HL-60 (cell line): ENCODE data around the gene PTX4.

Experiments
- DNase-seq, 2 experiments: peaks; one replicate each; pipeline ENCODE4 v3.0.0-alpha.2; 2010 to 2020; ENCODE audit warnings: low read depth in 1 of 2, low spot score in 1 of 2
- H3K27ac ChIP-seq: fragments of 250-450 bp; sonication (Bioruptor Pico); replicated peaks from 2 replicates; pipeline ENCODE4 v1.5.1; 2020; ENCODE audit warnings: mild to moderate bottlenecking, moderate library complexity
- H3K27me3 ChIP-seq: fragments of 250-450 bp; sonication (Bioruptor Pico); 2 replicates; pipeline ENCODE4 v1.5.1; 2021; ENCODE audit warnings: mild to moderate bottlenecking, moderate library complexity; ENCODE audit not compliant: insufficient read depth, poor library complexity, severe bottlenecking
- H3K4me3 ChIP-seq: replicated peaks from 2 replicates; pipeline ENCODE4 v1.5.1; 2011; ENCODE audit warnings: mild to moderate bottlenecking, control low read depth, low read length; ENCODE audit not compliant: insufficient read depth
- CTCF ChIP-seq: IDR thresholded peaks from one replicate; pipeline ENCODE4 v1.5.1; 2011; ENCODE audit warnings: low read length, control low read depth, inconsistent platforms; ENCODE audit not compliant: insufficient read depth
- GABPA ChIP-seq: IDR thresholded peaks from 2 replicates; pipeline ENCODE4 v1.6.1; 2012; ENCODE audit warnings: low read depth
- POLR2AphosphoS5 ChIP-seq: IDR thresholded peaks from 2 replicates; pipeline ENCODE4 v1.6.1; 2012; ENCODE audit warnings: low read depth
- SPI1 ChIP-seq: IDR thresholded peaks from 2 replicates; pipeline ENCODE4 v1.6.1; 2012; ENCODE audit warnings: low read depth, mild to moderate bottlenecking, borderline replicate concordance
- TF ChIP-seq, protein P1 (sequence below): IDR thresholded peaks from 2 replicates; pipeline ENCODE4 v1.6.1; 2012; ENCODE audit warnings: low read depth; ENCODE audit not compliant: insufficient replicate concordance

The PTX4 gene

GRCh38 chr16:1512774-1513173 lies 24.0 kb upstream of the PTX4 start:
- TF ChIP-seq SPI1 (no peak), POLR2AphosphoS5 (no peak; the same call in 1 of the 2 replicates), CTCF (no peak), GABPA (no peak)
- TF ChIP-seq, protein P1, sequence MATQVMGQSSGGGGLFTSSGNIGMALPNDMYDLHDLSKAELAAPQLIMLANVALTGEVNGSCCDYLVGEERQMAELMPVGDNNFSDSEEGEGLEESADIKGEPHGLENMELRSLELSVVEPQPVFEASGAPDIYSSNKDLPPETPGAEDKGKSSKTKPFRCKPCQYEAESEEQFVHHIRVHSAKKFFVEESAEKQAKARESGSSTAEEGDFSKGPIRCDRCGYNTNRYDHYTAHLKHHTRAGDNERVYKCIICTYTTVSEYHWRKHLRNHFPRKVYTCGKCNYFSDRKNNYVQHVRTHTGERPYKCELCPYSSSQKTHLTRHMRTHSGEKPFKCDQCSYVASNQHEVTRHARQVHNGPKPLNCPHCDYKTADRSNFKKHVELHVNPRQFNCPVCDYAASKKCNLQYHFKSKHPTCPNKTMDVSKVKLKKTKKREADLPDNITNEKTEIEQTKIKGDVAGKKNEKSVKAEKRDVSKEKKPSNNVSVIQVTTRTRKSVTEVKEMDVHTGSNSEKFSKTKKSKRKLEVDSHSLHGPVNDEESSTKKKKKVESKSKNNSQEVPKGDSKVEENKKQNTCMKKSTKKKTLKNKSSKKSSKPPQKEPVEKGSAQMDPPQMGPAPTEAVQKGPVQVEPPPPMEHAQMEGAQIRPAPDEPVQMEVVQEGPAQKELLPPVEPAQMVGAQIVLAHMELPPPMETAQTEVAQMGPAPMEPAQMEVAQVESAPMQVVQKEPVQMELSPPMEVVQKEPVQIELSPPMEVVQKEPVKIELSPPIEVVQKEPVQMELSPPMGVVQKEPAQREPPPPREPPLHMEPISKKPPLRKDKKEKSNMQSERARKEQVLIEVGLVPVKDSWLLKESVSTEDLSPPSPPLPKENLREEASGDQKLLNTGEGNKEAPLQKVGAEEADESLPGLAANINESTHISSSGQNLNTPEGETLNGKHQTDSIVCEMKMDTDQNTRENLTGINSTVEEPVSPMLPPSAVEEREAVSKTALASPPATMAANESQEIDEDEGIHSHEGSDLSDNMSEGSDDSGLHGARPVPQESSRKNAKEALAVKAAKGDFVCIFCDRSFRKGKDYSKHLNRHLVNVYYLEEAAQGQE = no peak

GRCh38 chr16:1511662-1512569 lies 23.2 kb upstream of the PTX4 start:
- no peak overlapping the region for H3K27ac ChIP-seq
- H3K27me3 ChIP-seq = no peaks in the 10 kb centered on the region
- no peak overlapping the region for H3K4me3 ChIP-seq
- TF ChIP-seq CTCF = no peak
- TF ChIP-seq POLR2AphosphoS5 = peak; percentile 74
- TF ChIP-seq GABPA = no peak
- no peak for DNase-seq

More at GRCh38 chr16:1512774-1513173, 24.0 kb upstream of the PTX4 start:
- H3K27me3 ChIP-seq = no peaks in the 10 kb centered on the region
- no peak overlapping the region for H3K4me3 ChIP-seq
- H3K27ac ChIP-seq = no peak overlapping the region
- DNase-seq = no peak

DNA sequence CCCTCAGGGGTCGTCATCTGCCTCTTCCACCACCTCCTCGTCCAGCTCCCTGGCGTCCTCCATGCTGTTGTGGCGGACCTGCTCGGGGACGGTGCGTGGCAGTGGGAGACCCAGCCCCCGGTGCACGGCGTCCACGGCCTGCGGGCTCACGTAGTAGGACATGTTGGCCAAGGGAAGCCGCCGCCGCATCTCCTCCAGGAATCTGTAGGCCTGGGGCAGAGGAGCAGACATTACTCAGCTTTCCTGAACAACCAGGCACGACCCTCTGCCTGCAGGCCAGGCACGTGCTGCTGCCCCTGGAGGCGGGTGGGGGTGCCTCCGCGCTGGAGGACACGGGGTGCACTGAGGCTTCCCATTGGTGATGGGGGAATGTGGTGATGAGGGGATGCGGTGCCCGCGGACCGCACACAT lies 22.2 kb upstream of the PTX4 start:
- H3K27me3 ChIP-seq = no peaks in the 10 kb centered on the region
- DNase-seq = no peak
- TF ChIP-seq GABPA (no peak), SPI1 (no peak), POLR2AphosphoS5 (no peak; the same call in 1 of the 2 replicates), CTCF (no peak)
- TF ChIP-seq, protein P1 = no peak
- H3K4me3 ChIP-seq = no peak overlapping the region
- H3K27ac ChIP-seq = no peak overlapping the region

DNA sequence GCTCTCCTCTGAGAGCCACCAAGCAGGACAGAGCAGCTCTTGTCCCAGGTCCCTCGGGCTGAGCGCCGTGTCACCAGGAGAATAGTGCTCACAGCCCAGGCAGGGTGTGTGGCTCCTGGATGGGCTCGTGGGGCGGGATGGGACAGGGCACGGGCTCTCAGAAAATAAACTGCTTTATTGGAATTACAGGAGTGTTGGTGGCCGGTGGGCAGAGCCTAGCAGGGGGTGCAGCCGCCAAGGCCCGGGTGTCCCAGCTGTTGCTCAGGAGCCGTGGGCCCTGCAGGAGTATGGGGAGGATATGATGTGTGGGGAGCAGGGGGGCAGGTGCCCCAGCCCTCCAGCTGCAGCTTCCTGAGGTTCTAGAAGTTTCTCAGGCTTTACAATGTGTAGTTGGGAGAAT lies 21.5 kb upstream of the PTX4 start:
- Histone ChIP-seq H3K27me3 (no peaks in the 10 kb centered on the region), H3K4me3 (no peak overlapping the region), H3K27ac (no peak overlapping the region)
- TF ChIP-seq CTCF = no peak
- no peak for TF ChIP-seq GABPA
- TF ChIP-seq POLR2AphosphoS5 = no peak
- no peak for TF ChIP-seq SPI1
- TF ChIP-seq, protein P1 = no peak
- DNase-seq = no peak
